Effector memory CD4-positive, alpha-beta T cell (primary cell): ENCODE results near the gene PLEKHA5.

Source experiments
- DNase-seq, 3 donors: peaks; one replicate each; pipeline ENCODE4 v3.0.0-alpha.2; 2020
- H3K27ac ChIP-seq: 2 replicates; pipeline ENCODE4 v1.7.0; 2013; ENCODE audit warnings: mild to moderate bottlenecking, low read length, moderate library complexity; ENCODE audit not compliant: insufficient read depth, poor library complexity, severe bottlenecking
- H3K27me3 ChIP-seq: replicated peaks from 2 replicates; pipeline ENCODE4 v1.7.0; 2013; ENCODE audit warnings: mild to moderate bottlenecking, low read length; ENCODE audit not compliant: insufficient read depth, control insufficient read depth, poor library complexity, severe bottlenecking
- H3K36me3 ChIP-seq: 2 replicates; pipeline ENCODE4 v1.7.0; 2013; ENCODE audit warnings: mild to moderate bottlenecking, low read length, moderate library complexity; ENCODE audit not compliant: control insufficient read depth, insufficient read depth
- H3K4me1 ChIP-seq: 2 replicates; pipeline ENCODE4 v1.7.0; 2013; ENCODE audit warnings: low read length, mild to moderate bottlenecking; ENCODE audit not compliant: control insufficient read depth, insufficient read depth, poor library complexity, severe bottlenecking
- H3K4me3 ChIP-seq: 2 replicates; pipeline ENCODE4 v1.7.0; 2013; ENCODE audit warnings: low read length, low read depth, mild to moderate bottlenecking; ENCODE audit not compliant: insufficient read depth, poor library complexity, severe bottlenecking
- H3K9me3 ChIP-seq: 2 replicates; pipeline ENCODE4 v1.7.0; 2013; ENCODE audit warnings: mild to moderate bottlenecking, low read length, moderate library complexity; ENCODE audit not compliant: control insufficient read depth

The PLEKHA5 gene

GRCh38 chr12:19095756-19096480 lies 33.6 kb upstream of the PLEKHA5 start:
- Histone ChIP-seq H3K4me1 (no peaks in the 10 kb centered on the region), H3K4me3 (no peak overlapping the region), H3K27me3 (no peaks in the 10 kb centered on the region), H3K36me3 (no peaks in the 10 kb centered on the region), H3K9me3 (no peaks in the 10 kb centered on the region), H3K27ac (no peak overlapping the region)
- DNase-seq, result no peak

DNA sequence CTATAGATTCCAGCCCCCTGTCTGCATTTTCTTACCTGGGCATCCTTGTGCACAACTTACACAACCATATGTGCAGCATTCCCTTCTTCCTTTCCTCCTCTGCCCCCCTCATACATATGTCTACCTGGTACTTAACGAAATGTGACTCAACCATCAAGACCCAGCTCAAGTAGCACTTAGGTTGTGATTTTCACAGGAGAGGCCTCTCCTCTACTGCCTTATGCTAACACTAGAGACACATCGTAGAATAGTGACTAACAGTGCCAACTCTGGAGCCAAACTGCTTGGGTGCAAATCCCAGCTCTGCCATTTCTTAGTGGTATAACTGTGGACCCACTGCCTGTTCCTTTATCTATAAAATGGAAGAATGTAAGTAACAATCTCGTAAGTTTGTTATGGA lies 24.1 kb upstream of the PLEKHA5 start:
- no peaks in the 10 kb centered on the region for H3K9me3 ChIP-seq

GRCh38 chr12:19107750-19108149 lies 21.8 kb upstream of the PLEKHA5 start:
- Histone ChIP-seq H3K27ac (no peak overlapping the region), H3K4me3 (no peak overlapping the region), H3K36me3 (no peaks in the 10 kb centered on the region), H3K9me3 (no peaks in the 10 kb centered on the region), H3K27me3 (no peaks in the 10 kb centered on the region), H3K4me1 (no peaks in the 10 kb centered on the region)
- no peak for DNase-seq

More for the DNA sequence above, 24.1 kb upstream of the PLEKHA5 start:
- no peaks in the 10 kb centered on the region for H3K4me1 ChIP-seq
- H3K27me3 ChIP-seq, result no peaks in the 10 kb centered on the region
- no peak for DNase-seq
- H3K27ac ChIP-seq, result no peak overlapping the region
- H3K4me3 ChIP-seq, result no peak overlapping the region
- H3K36me3 ChIP-seq, result no peaks in the 10 kb centered on the region

DNA sequence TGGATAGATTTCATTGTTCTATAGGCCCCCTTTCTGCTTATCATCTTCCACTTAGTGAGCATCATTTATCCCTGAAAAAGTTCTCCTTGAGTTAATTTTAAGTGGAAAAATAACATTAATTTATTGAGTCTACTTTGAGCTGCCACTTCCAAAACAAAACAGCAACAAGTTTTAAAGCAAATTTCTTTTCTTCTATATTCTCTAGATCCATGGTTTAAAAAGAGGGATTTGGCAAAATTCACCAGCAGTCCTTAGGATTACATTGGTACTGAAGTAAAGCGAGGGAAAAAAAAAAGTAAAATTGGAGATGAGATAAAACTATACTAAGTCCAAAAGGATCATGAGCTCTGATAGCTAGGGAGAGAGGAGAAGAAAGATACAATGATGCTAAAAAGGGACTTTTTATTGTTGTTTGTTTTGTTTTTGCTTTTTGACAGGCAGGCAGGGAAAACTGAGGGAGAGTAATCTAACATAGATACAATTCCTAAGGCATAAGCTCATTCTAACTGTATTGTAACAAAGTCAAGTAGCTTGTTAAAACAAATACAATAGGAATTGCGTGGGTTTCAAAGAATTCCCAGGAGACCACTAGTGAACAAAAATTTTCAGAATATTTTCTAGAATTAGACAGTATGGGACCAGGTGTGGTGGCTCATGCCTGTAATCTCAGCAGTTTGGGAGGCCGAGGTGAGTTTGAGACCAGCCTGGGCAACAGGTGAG lies 19.2 kb upstream of the PLEKHA5 start:
- Histone ChIP-seq H3K27ac (no peak overlapping the region), H3K9me3 (no peaks in the 10 kb centered on the region), H3K4me3 (no peak overlapping the region), H3K36me3 (no peaks in the 10 kb centered on the region), H3K4me1 (no peaks in the 10 kb centered on the region), H3K27me3 (no peaks in the 10 kb centered on the region)
- DNase-seq, result no peak

DNA sequence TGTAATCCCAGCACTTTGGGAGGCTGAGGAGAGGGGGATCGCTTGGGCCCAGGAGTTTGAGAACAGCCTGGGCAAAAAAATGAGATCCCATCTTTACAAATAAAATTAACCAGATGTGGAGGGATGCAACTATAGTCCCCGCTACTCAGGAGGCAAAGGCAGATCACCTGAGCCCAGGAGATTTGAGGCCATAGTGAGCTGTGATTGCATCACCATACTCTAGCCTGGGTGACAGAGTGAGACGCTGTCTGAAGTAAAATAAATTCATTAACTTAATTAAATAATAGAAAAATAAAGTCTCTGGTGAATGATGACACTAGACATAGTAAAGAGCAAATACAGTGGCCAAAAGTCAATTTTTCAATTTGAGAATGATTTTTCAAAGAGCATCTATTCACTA lies 16.1 kb upstream of the PLEKHA5 start:
- Histone ChIP-seq H3K36me3 (no peaks in the 10 kb centered on the region), H3K4me3 (no peak overlapping the region), H3K4me1 (no peaks in the 10 kb centered on the region), H3K9me3 (no peaks in the 10 kb centered on the region), H3K27ac (no peak overlapping the region), H3K27me3 (no peaks in the 10 kb centered on the region)
- no peak for DNase-seq

- Histone ChIP-seq H3K27ac (no peak overlapping the region), H3K4me3 (no peak overlapping the region), H3K36me3 (no peaks in the 10 kb centered on the region), H3K9me3 (no peaks in the 10 kb centered on the region), H3K27me3 (no peaks in the 10 kb centered on the region), H3K4me1 (no peaks in the 10 kb centered on the region)
- DNase-seq, result no peak
Observed at GRCh38 chr12:19115285-19115684, 14.2 kb upstream of the PLEKHA5 start.

GRCh38 chr12:19119440-19119839 lies 10.1 kb upstream of the PLEKHA5 start:
- Histone ChIP-seq H3K4me1 (no peaks in the 10 kb centered on the region), H3K27ac (no peak overlapping the region), H3K36me3 (no peaks in the 10 kb centered on the region), H3K4me3 (no peak overlapping the region), H3K27me3 (no peaks in the 10 kb centered on the region), H3K9me3 (no peaks in the 10 kb centered on the region)
- DNase-seq, result no peak

GRCh38 chr12:19120795-19121194 lies 8.7 kb upstream of the PLEKHA5 start:
- Histone ChIP-seq H3K36me3 (no peaks in the 10 kb centered on the region), H3K27ac (no peak overlapping the region), H3K27me3 (no peaks in the 10 kb centered on the region), H3K4me1 (no peaks in the 10 kb centered on the region), H3K4me3 (no peak overlapping the region), H3K9me3 (no peaks in the 10 kb centered on the region)
- DNase-seq, result no peak

- H3K9me3 ChIP-seq, result no peaks in the 10 kb centered on the region
- no peak for DNase-seq
- no peak overlapping the region for H3K27ac ChIP-seq
- H3K36me3 ChIP-seq, result no peaks in the 10 kb centered on the region
- H3K4me1 ChIP-seq, result no peaks in the 10 kb centered on the region
- no peaks in the 10 kb centered on the region for H3K27me3 ChIP-seq
- no peak overlapping the region for H3K4me3 ChIP-seq
Observed at GRCh38 chr12:19121449-19122018, 8.0 kb upstream of the PLEKHA5 start.

DNA sequence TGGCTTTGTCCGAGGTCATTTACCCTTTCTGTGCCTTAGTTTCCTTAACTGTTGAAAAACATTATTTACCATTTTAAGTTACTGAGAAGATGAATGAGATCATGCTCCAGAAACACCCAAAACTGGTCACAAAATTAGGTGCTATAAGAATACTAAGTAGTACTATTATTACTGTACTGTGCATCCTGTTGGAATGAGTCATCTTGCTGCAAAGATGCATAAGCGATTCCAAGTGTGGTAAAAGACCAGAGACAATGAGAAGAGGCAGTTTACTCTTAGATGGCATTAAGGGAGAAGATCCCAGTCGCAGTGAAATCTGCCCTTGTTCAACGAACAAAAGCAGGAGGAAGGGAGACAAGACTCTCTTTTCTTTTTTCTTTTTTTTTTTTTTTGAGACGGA lies 4.2 kb upstream of the PLEKHA5 start:
- no peaks in the 10 kb centered on the region for H3K36me3 ChIP-seq
- no peak overlapping the region for H3K27ac ChIP-seq
- no peaks in the 10 kb centered on the region for H3K4me1 ChIP-seq
- no peaks in the 10 kb centered on the region for H3K9me3 ChIP-seq
- no peak overlapping the region for H3K4me3 ChIP-seq
- DNase-seq, result no peak
- H3K27me3 ChIP-seq, result no peaks in the 10 kb centered on the region
